ENCODE measurements around the gene MAGEA12. TPM values are rescaled to one million over a fixed set of nuclear protein-coding genes. Genes with fewer than 3 reads are reported as not detected.
"Not testable (repeated sequence)": the region's sequence is repeated elsewhere in the genome, so short reads cannot be mapped to it uniquely, and the experiment has no call there.

The MAGEA12 gene
- total RNA-seq, 6 experiments from 2014 or later: 0.09 to 0.19 (median 0.11) TPM; not detected in 3

DNA sequence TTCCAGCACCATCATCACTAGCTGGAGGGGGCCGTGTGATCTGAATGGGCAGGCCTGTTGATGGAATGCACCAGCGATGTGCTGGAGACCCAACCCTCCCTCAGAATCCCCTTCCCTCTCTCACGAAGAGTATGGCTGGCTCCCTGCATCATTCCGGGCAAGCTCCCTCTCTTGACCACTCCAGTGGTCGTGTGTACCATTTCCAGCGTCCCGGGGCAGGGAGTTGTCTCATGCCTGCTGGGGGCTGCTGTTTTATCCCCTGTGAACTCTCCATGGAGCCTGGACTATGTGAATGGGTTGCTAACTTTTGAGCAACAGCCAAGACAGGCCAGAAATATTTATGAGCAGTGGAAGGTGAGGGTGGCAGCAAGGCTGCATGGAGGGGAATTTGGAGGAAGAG is 8.1 kb upstream of the MAGEA12 start:
- TF ChIP-seq, protein P1, sequence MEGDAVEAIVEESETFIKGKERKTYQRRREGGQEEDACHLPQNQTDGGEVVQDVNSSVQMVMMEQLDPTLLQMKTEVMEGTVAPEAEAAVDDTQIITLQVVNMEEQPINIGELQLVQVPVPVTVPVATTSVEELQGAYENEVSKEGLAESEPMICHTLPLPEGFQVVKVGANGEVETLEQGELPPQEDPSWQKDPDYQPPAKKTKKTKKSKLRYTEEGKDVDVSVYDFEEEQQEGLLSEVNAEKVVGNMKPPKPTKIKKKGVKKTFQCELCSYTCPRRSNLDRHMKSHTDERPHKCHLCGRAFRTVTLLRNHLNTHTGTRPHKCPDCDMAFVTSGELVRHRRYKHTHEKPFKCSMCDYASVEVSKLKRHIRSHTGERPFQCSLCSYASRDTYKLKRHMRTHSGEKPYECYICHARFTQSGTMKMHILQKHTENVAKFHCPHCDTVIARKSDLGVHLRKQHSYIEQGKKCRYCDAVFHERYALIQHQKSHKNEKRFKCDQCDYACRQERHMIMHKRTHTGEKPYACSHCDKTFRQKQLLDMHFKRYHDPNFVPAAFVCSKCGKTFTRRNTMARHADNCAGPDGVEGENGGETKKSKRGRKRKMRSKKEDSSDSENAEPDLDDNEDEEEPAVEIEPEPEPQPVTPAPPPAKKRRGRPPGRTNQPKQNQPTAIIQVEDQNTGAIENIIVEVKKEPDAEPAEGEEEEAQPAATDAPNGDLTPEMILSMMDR (IDR thresholded peaks at IDR 0.05): no peak
- no peak for DNase-seq
- Mint-ChIP-seq H3K4me3 (no peak overlapping the region), H3K4me1 (ENCODE audit: low read depth) (no peaks in the 10 kb centered on the region), H3K27ac (no peak overlapping the region), H3K36me3 (ENCODE audit: low read depth) (no peaks in the 10 kb centered on the region), H3K9me3 (no peaks in the 10 kb centered on the region), H3K27me3 (ENCODE audit: insufficient read depth) (no peaks in the 10 kb centered on the region)

DNA sequence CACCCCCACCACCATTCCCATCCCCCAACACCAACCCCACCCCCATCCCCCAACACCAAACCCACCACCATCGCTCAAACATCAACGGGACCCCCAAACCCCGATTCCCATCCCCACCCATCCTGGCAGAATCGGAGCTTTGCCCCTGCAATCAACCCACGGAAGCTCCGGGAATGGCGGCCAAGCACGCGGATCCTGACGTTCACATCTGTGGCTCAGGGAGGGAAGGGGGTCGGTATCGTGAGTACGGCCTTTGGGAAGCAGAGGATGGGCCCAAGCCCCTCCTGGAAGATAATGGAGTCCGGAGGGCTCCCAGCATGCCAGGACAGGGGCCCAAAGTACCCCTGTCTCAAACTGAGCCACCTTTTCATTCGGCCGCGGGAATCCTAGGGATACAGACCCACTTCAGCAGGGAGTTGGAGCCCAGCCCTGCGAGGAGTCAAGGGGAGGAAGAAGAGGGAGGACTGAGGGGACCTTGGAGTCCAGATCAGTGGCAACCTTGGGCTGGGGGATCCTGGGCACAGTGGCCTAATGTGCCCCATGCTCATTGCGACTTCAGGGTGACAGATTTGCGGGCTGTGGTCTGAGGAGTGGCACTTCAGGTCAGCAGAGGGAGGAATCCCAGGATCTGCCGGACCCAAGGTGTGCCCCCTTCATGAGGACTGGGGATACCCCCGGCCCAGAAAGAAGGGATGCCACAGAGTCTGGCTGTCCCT is 744 bp downstream of the MAGEA12 start:
- DNase-seq; H3K36me3 Mint-ChIP-seq (ENCODE audit: low read depth); H3K4me1 Mint-ChIP-seq (ENCODE audit: low read depth); H3K27ac Mint-ChIP-seq; H3K27me3 Mint-ChIP-seq (ENCODE audit: insufficient read depth); H3K4me3 Mint-ChIP-seq; H3K9me3 Mint-ChIP-seq: not testable (repeated sequence)

DNA sequence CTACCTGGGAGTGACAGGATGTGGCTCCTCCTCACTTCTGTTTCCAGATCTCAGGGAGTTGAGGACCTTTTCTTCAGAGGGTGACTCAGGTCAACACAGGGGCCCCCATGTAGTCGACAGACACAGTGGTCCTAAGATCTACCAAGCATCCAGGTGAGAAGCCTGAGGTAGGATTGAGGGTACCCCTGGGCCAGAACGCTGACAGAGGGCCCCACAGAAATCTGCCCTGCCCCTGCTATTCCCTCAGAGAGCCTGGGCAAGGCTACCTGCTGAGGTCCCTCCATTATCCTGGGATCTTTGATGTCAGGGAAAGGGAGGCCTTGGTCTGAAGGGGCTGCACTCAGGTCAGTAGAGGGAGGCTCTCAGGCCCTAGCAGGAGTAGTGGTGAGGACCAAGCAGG is 1.5 kb downstream of the MAGEA12 start:
- Mint-ChIP-seq H3K4me3 (no peak overlapping the region), H3K36me3 (ENCODE audit: low read depth) (no peaks in the 10 kb centered on the region), H3K27me3 (ENCODE audit: insufficient read depth) (no peaks in the 10 kb centered on the region; the same call in 1 of the 2 replicates), H3K4me1 (ENCODE audit: low read depth) (no peaks in the 10 kb centered on the region), H3K9me3 (no peaks in the 10 kb centered on the region), H3K27ac (no peak overlapping the region)
- DNase-seq: no peak
- TF ChIP-seq, protein P1 (IDR thresholded peaks at IDR 0.05): no peak

DNA sequence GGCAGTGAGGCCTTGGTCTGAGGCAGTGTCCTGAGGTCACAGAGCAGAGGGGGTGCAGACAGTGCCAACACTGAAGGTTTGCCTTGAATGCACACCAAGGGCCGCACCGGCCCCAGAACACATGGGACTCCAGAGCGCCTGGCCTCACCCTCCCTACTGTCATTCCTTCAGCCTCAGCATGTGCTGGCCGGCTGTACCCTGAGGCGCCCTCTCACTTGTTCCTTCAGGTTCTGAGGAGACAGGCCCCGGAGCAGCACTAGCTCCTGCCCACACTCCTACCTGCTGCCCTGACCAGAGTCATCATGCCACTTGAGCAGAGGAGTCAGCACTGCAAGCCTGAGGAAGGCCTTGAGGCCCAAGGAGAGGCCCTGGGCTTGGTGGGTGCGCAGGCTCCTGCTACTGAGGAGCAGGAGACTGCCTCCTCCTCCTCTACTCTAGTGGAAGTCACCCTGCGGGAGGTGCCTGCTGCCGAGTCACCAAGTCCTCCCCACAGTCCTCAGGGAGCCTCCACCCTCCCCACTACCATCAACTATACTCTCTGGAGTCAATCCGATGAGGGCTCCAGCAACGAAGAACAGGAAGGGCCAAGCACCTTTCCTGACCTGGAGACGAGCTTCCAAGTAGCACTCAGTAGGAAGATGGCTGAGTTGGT is 2.4 kb downstream of the MAGEA12 start:
- Mint-ChIP-seq H3K27ac (no peak overlapping the region), H3K27me3 (ENCODE audit: insufficient read depth) (no peaks in the 10 kb centered on the region; the same call in 1 of the 2 replicates), H3K36me3 (ENCODE audit: low read depth) (no peaks in the 10 kb centered on the region), H3K9me3 (no peaks in the 10 kb centered on the region), H3K4me3 (no peak overlapping the region), H3K4me1 (ENCODE audit: low read depth) (no peaks in the 10 kb centered on the region)
- no peak for DNase-seq
- TF ChIP-seq, protein P1 (IDR thresholded peaks at IDR 0.05): no peak

DNA sequence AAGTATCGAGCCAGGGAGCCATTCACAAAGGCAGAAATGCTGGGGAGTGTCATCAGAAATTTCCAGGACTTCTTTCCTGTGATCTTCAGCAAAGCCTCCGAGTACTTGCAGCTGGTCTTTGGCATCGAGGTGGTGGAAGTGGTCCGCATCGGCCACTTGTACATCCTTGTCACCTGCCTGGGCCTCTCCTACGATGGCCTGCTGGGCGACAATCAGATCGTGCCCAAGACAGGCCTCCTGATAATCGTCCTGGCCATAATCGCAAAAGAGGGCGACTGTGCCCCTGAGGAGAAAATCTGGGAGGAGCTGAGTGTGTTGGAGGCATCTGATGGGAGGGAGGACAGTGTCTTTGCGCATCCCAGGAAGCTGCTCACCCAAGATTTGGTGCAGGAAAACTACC is 3.0 kb downstream of the MAGEA12 start:
- H3K27me3 Mint-ChIP-seq (ENCODE audit: insufficient read depth); DNase-seq; H3K27ac Mint-ChIP-seq: not testable (repeated sequence)

DNA sequence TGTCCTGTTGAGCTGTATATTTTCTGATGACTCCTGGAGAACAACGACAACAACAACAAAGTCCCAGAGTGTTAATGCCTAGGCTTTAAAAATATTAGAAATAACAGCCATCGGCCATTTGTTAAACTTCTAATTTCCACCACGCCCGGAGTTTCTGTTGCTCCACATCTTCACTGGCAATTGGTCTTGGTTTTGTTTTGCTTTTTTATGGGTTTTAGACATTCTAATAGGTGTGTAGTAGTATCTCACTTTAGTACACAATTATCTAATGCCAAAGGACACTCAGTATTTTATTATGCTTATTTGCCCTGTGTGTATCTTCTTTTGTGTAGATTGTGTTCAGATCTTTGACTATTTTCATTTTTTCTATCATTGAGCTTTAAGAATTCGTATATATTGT is 5.0 kb downstream of the MAGEA12 start:
- Mint-ChIP-seq H3K27ac (no peak overlapping the region), H3K9me3 (no peaks in the 10 kb centered on the region), H3K36me3 (ENCODE audit: low read depth) (no peaks in the 10 kb centered on the region), H3K4me1 (ENCODE audit: low read depth) (no peaks in the 10 kb centered on the region), H3K4me3 (no peak overlapping the region), H3K27me3 (ENCODE audit: insufficient read depth) (peaks cover 2% of the 10 kb centered on the region)
- TF ChIP-seq, protein P1 (IDR thresholded peaks at IDR 0.05): no peak
- DNase-seq: no peak

More for the DNA sequence above, 3.0 kb downstream of the MAGEA12 start:
- not testable (repeated sequence) for H3K4me3 Mint-ChIP-seq; H3K9me3 Mint-ChIP-seq; H3K36me3 Mint-ChIP-seq (ENCODE audit: low read depth); H3K4me1 Mint-ChIP-seq (ENCODE audit: low read depth)

DNA sequence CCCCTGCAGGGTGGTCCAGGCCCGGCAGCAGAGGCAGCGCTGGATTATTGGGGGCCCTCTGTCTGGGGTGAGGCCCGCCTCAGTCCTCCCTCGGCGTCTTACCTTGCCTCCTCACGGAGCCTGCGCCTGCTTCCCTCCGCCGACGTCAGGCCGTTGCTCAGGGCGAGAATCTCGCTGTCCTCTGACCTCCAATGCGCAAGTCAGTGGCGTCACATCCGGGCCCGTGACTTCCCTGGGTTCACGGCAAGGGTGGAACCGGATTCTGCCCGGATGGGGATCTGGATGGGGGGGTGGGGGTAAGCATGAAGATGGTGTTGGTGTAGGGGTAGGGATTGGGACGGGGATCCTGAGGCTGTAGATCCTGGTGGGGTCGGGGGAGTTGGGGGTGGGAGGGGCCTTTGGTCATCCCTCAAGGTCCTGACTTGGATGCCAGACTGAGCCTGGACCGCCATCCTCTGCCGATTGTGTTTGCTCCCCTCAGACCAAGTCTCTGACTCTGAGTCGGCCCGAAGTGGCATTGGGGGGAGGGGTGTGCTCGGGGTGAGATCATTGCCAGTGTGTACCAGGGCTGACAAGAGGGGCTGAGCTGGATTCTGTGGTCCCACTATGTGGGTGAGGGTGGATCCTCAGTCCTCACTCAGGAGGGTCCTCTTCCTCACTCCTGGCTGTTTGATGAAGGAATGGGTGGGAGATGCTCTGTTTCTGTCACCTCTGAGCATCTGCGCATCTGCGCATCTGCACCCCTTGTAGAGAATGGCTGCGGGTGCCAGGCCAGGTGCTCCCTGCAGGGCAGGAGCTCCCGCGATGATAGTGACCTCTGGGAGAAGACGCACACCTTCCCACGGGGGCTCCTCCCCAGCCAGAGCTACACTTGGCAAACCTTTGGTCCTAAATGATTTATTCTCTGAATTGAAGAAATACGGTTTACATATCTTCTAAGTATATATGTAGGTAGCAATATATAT is 20.4 kb downstream of the MAGEA12 start, which contains the start of gene MAGEA2:
MAGEA2 (minus strand) TSS at position 157 of the 965 bp plus-strand sequence. CDS start 2,479 bp downstream, outside the sequence.
- not testable (repeated sequence) for H3K36me3 Mint-ChIP-seq (ENCODE audit: low read depth); H3K27ac Mint-ChIP-seq; H3K4me3 Mint-ChIP-seq; H3K4me1 Mint-ChIP-seq (ENCODE audit: low read depth); DNase-seq; H3K27me3 Mint-ChIP-seq (ENCODE audit: insufficient read depth); H3K9me3 Mint-ChIP-seq

DNA sequence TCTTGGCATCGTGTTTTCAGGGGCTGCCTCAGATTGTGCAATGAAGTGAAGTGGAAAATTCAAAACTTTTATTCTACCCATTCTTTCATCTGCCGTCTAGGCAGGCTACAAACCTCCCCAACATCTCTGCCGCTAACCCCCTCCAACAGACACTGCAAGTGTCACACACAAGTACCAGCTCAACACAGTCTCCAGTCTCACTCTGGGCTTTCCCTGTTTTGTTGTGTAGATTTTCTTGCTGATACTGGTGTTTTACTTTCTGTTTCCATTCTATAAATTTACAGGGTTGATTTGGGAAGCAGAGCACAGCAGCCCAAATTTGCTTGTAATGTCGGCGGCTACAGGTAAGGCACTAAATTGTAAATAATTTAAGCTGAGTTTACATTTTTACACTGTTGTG is 21.3 kb downstream of the MAGEA12 start:
- H3K9me3 Mint-ChIP-seq; H3K27me3 Mint-ChIP-seq (ENCODE audit: insufficient read depth); H3K4me3 Mint-ChIP-seq; DNase-seq; H3K36me3 Mint-ChIP-seq (ENCODE audit: low read depth); H3K27ac Mint-ChIP-seq; H3K4me1 Mint-ChIP-seq (ENCODE audit: low read depth): not testable (repeated sequence)

DNA sequence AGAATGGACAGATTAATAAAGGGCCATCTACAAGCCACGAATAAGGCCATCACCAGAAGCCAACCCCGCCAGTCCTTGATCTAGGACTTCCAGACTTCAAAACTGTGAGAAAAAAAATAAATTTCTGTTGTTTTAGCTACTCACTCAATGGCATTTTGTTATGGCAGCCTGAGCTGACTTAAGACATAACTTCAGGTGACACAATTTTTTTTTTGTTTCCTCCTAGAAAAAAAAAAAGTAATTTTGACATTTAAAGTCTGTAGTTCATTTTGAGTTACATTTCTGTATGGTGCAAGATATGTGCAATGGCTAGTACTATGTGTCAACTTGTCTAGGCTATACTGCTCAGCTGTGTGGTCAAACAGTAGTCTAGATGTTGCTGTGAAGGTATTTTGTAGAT is 25.4 kb downstream of the MAGEA12 start, which contains the start of gene CSAG3:
CSAG3 (plus strand) TSS at position 301 of the 400 bp plus-strand sequence.
- H3K9me3 Mint-ChIP-seq; DNase-seq; H3K27ac Mint-ChIP-seq; H3K27me3 Mint-ChIP-seq (ENCODE audit: insufficient read depth); H3K4me1 Mint-ChIP-seq (ENCODE audit: low read depth); H3K4me3 Mint-ChIP-seq; H3K36me3 Mint-ChIP-seq (ENCODE audit: low read depth): not testable (repeated sequence)

Data from HFFc6 (cell line).